Lower leg skin (tissue), 4 donors: ENCODE results near the gene RASA3. TPM values are rescaled to one million over a fixed set of nuclear protein-coding genes. Genes with fewer than 3 reads are reported as not detected.

Source experiments
- DNase-seq, 2 donors: peaks; one replicate each; pipeline ENCODE4 v3.0.0-alpha.2; 2019; ENCODE audit warnings: low spot score in 2 of 2
- H3K4me3 ChIP-seq: fragments of 200-600 bp; sonication (generic); 2 replicates; pipeline ENCODE4 v1.5.1; 2017; ENCODE audit warnings: mild to moderate bottlenecking, low read depth; ENCODE audit not compliant: poor library complexity, severe bottlenecking
- POLR2A ChIP-seq, 2 donors: fragments of 450-650 bp; IDR thresholded peaks; one replicate each; pipeline ENCODE4 v1.6.1; 2016 to 2017; ENCODE audit warnings: antibody characterized with exemption in 2 of 2, mild to moderate bottlenecking in 1 of 2, moderate library complexity in 1 of 2
- whole genome bisulfite sequencing, 2 donors: methylation state at CpG; one replicate each; pipeline ENCODE4 v1.1.5; 2018; 5-methylcytosine and 5-hydroxymethylcytosine counted together
- intact Hi-C: fragments of 100-400 bp; cut with DNase I; formaldehyde crosslinking; loops from one replicate; pipeline ENCODE4 v1.15.0; 2023; ENCODE audit warnings: low total_unique reads
- total RNA-seq, 4 donors: library from RNA; depleted of rRNA; stranded (reverse); fragments of >200 nt; gene quantifications; one replicate each; pipeline ENCODE4 v1.1.0, GENCODE V29; 2016
- TF ChIP-seq, protein P1 (sequence below), 3 donors: fragments of 450-650 bp; IDR thresholded peaks; one replicate each; pipeline ENCODE4 v1.5.1; 2016; ENCODE audit warnings: antibody characterized with exemption in 3 of 3, mild to moderate bottlenecking in 3 of 3, moderate library complexity in 2 of 3

The RASA3 gene
- total RNA-seq, 4 donors from 2014 or later, result 12.9 to 30.5 (median 24.2) TPM

DNA sequence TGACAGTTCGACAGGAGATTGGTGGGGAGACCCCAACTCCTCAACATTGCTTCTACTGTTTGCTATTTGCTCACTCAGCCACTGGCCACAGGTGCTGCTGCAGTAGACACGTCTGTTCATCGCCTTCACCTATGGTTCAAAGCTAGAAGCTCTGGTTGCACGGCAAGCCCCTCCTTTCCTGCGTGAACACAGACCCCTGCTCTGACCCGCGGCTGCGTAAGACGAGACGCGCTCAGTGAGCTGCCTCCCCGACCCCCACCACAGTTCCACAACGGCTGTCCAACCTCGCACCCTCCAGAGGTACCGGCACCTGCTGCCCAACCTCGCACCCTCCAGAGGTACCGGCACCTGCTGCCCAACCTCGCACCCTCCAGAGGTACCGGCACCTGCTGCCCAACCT, 6.8 kb downstream of the RASA3 start:
- TF ChIP-seq, protein P1, sequence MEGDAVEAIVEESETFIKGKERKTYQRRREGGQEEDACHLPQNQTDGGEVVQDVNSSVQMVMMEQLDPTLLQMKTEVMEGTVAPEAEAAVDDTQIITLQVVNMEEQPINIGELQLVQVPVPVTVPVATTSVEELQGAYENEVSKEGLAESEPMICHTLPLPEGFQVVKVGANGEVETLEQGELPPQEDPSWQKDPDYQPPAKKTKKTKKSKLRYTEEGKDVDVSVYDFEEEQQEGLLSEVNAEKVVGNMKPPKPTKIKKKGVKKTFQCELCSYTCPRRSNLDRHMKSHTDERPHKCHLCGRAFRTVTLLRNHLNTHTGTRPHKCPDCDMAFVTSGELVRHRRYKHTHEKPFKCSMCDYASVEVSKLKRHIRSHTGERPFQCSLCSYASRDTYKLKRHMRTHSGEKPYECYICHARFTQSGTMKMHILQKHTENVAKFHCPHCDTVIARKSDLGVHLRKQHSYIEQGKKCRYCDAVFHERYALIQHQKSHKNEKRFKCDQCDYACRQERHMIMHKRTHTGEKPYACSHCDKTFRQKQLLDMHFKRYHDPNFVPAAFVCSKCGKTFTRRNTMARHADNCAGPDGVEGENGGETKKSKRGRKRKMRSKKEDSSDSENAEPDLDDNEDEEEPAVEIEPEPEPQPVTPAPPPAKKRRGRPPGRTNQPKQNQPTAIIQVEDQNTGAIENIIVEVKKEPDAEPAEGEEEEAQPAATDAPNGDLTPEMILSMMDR (IDR thresholded peaks at IDR 0.05), result no peak
- no peak for TF ChIP-seq POLR2A (IDR thresholded peaks at IDR 0.05)
- 95 to 98% methylated on average over 18 to 19 of the region's 19 CpGs for WGBS, 2 donors
- intact Hi-C loops, result no loop called here

DNA sequence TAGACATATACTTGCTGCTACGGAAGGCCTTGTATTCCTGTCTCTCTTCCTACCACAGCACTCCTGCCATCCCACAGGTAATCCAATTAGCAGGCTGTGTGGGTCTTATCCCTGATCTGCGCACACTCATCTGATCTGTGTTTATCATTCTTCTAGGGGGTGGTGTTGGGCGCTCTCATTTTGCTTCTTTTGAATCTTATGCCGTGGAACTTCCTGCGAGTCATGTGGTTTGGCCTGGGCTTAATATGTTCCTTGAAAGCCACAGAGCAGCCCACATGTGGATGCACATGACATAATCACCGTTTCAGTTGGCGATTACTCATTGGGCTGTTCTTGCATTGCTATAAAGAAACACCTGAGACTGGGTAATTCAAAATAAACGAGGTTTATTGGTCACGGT, 7.5 kb downstream of the RASA3 start:
- 57 to 66% methylated on average over 9 of the region's 9 CpGs for WGBS, 2 donors
- DNase-seq, result no peak
- intact Hi-C loops, result no loop called here
- no peak overlapping the region for H3K4me3 ChIP-seq
- TF ChIP-seq POLR2A (IDR thresholded peaks at IDR 0.05), result no peak
- TF ChIP-seq, protein P1 (IDR thresholded peaks at IDR 0.05), result no peak

More for the DNA sequence above, 6.8 kb downstream of the RASA3 start:
- DNase-seq, result no peak
- H3K4me3 ChIP-seq, result no peak overlapping the region

- H3K4me3 ChIP-seq, result no peak overlapping the region
- DNase-seq, result no peak
- WGBS, 2 donors, result 92 to 94% methylated on average over 18 of the region's 18 CpGs
- intact Hi-C loops, result no loop called here
- no peak for TF ChIP-seq POLR2A (IDR thresholded peaks at IDR 0.05)
- TF ChIP-seq, protein P1 (IDR thresholded peaks at IDR 0.05), result no peak
Observed at GRCh38 chr13:114124431-114124830, 8.0 kb downstream of the RASA3 start.

- intact Hi-C loops, result no loop called here
- no peak for DNase-seq
- no peak overlapping the region for H3K4me3 ChIP-seq
- TF ChIP-seq, protein P1 (IDR thresholded peaks at IDR 0.05), result no peak
- no peak for TF ChIP-seq POLR2A (IDR thresholded peaks at IDR 0.05)
- WGBS, 2 donors, result 91 to 94% methylated on average over 14 of the region's 14 CpGs
Observed at GRCh38 chr13:114123876-114124275, 8.5 kb downstream of the RASA3 start.

- WGBS, 2 donors, result 80 to 86% methylated on average over 17 of the region's 17 CpGs
- no peak for TF ChIP-seq POLR2A (IDR thresholded peaks at IDR 0.05)
- TF ChIP-seq, protein P1 (IDR thresholded peaks at IDR 0.05), result no peak
- intact Hi-C loops, result no loop called here
- DNase-seq, result no peak
- H3K4me3 ChIP-seq, result no peak overlapping the region
Observed at GRCh38 chr13:114123448-114123847, 9.0 kb downstream of the RASA3 start.

- TF ChIP-seq, protein P1 (IDR thresholded peaks at IDR 0.05), result no peak
- no peak for TF ChIP-seq POLR2A (IDR thresholded peaks at IDR 0.05)
- WGBS, 2 donors, result 82 to 85% methylated on average over 25 of the region's 26 CpGs
- intact Hi-C loops, result no loop called here
Observed at GRCh38 chr13:114122591-114123211, 9.7 kb downstream of the RASA3 start.

More at GRCh38 chr13:114122591-114123211, 9.7 kb downstream of the RASA3 start:
- H3K4me3 ChIP-seq, result no peak overlapping the region
- DNase-seq, result no peak
